K562 (cell line): ENCODE results near the gene SLC6A6. TPM values are rescaled to one million over a fixed set of nuclear protein-coding genes. Genes with fewer than 3 reads are reported as not detected.

ENCODE experiments used
- ATAC-seq: fragments of 200-7000 bp; cut with Tn5 transposase; 3 replicates; pipeline ENCODE4 v1.9.1; 2020; ENCODE audit warnings: moderate library complexity
- Bru-seq: library from RNA; stranded (reverse); fragments of 400-500 nt; gene quantifications from one replicate; lab custom pipeline; 2021; lab: Mats Ljungman, UMichigan
- BruChase-seq, 2 experiments: library from RNA; stranded (reverse); fragments of 400-500 nt; gene quantifications; one replicate each; lab custom pipeline; 2021; lab: Mats Ljungman, UMichigan
- BruUV-seq: library from RNA; stranded (reverse); fragments of 400-500 nt; replicated peaks from 2 replicates; lab custom pipeline; 2021; lab: Mats Ljungman, UMichigan
- CTCF ChIA-PET: fragments of 300-600 bp; formaldehyde crosslinking; extraction: SDS; loops from one replicate; lab custom pipeline; 2021; ENCODE audit warnings: low intra/inter-chr PET ratio; lab: Yijun Ruan, JAX
- POLR2A ChIA-PET: fragments of 300-600, 350-650 bp; sonication (Branson Sonifier 250); formaldehyde crosslinking; extraction: SDS; loops from one replicate; lab custom pipeline; 2021; ENCODE audit warnings: antibody characterized with exemption, inconsistent platforms; lab: Yijun Ruan, JAX
- DNase-seq, 4 experiments: peaks; one replicate each; pipeline versions ENCODE4 v3.0.0 to v3.0.0-alpha.2; 2011 to 2018; ENCODE audit warnings: low spot score in 3 of 4, mixed read lengths in 3 of 4; ENCODE audit errors: extremely low read depth in 1 of 4
- FAIRE-seq: peaks from 2 replicates; lab custom pipeline; 2011; peaks lifted over from hg19 to GRCh38; lab: Jason Lieb, UNC
- H2AFZ ChIP-seq: 2 replicates; pipeline ENCODE4 v1.6.0; 2011; ENCODE audit warnings: low read depth, low read length, control low read depth, inconsistent platforms
- H3K27ac ChIP-seq: fragments of 200-600 bp; 3 replicates; pipeline ENCODE4 v1.8.0; 2011; ENCODE audit warnings: low read depth, mild to moderate bottlenecking, control low read depth, inconsistent platforms, low read length, moderate library complexity, mixed read lengths; ENCODE audit errors: extremely low read depth
- H3K27me3 ChIP-seq, 2 experiments: fragments of 300-600 bp in 1 of 2; 2 replicates in 1 of 2; 3 replicates in 1 of 2; pipeline versions ENCODE4 v1.6.0 to v1.8.0; 2011; ENCODE audit warnings: inconsistent platforms in 2 of 2, low read length in 2 of 2, mild to moderate bottlenecking in 1 of 2, mixed read lengths in 1 of 2, moderate library complexity in 1 of 2; ENCODE audit not compliant: control insufficient read depth in 2 of 2, insufficient read depth in 2 of 2
- H3K36me3 ChIP-seq: fragments of 300-600 bp; 3 replicates; pipeline ENCODE4 v1.8.0; 2011; ENCODE audit warnings: mild to moderate bottlenecking, low read length, inconsistent platforms; ENCODE audit not compliant: control insufficient read depth, insufficient read depth
- H3K4me1 ChIP-seq, 2 experiments: fragments of 200-600 bp in 1 of 2; replicated peaks in 1 of 2; 2 replicates in 1 of 2; 3 replicates in 1 of 2; pipeline versions ENCODE4 v1.5.1 to v1.8.0; 2011; ENCODE audit warnings: inconsistent platforms in 2 of 2, low read length in 2 of 2, mild to moderate bottlenecking in 1 of 2, mixed read lengths in 1 of 2, moderate library complexity in 1 of 2; ENCODE audit not compliant: control insufficient read depth in 2 of 2, insufficient read depth in 2 of 2
- H3K4me2 ChIP-seq: 2 replicates; pipeline ENCODE4 v1.6.1; 2011; ENCODE audit warnings: low read length, control low read depth, inconsistent platforms, mixed read lengths; ENCODE audit not compliant: insufficient read depth
- H3K4me3 ChIP-seq: fragments of 200-600 bp; sonication (generic), shearing (Covaris generic); 2 replicates; pipeline ENCODE4 v1.5.1; 2016; ENCODE audit warnings: control low read depth, inconsistent platforms
- H3K79me2 ChIP-seq: fragments of 200-600 bp; 3 replicates; pipeline ENCODE4 v1.8.0; 2011; ENCODE audit warnings: low read length, inconsistent platforms; ENCODE audit not compliant: control insufficient read depth, insufficient read depth
- H3K9ac ChIP-seq, 2 experiments: 2 replicates each; pipeline versions ENCODE4 v1.6.0 to v1.6.1; 2011; ENCODE audit warnings: low read depth in 2 of 2, low read length in 2 of 2, control low read depth in 1 of 2, inconsistent platforms in 1 of 2, mild to moderate bottlenecking in 1 of 2, mixed read lengths in 1 of 2; ENCODE audit not compliant: insufficient read depth in 1 of 2
- H3K9me1 ChIP-seq: one replicate; pipeline ENCODE4 v1.6.0; 2011; ENCODE audit warnings: inconsistent platforms, mild to moderate bottlenecking, low read length, moderate library complexity; ENCODE audit not compliant: control insufficient read depth, insufficient read depth
- H3K9me3 ChIP-seq: replicated peaks from 2 replicates; pipeline ENCODE4 v1.5.1; 2011; ENCODE audit warnings: low read depth, low read length, inconsistent platforms; ENCODE audit not compliant: control insufficient read depth, insufficient read depth
- H4K20me1 ChIP-seq: replicated peaks from 2 replicates; pipeline ENCODE4 v1.6.1; 2011; ENCODE audit warnings: low read length, inconsistent platforms, mixed read lengths; ENCODE audit not compliant: control insufficient read depth, insufficient read depth
- BMI1 ChIP-seq: fragments of 150-350 bp; IDR thresholded peaks from 2 replicates; pipeline ENCODE4 v1.6.1; 2014; ENCODE audit warnings: low read length
- ETS1 ChIP-seq: conservative IDR thresholded peaks from 2 replicates; pipeline ENCODE4 v1.6.1; 2011; ENCODE audit warnings: low read depth, mild to moderate bottlenecking, low read length; ENCODE audit not compliant: control insufficient read depth
- JUND ChIP-seq, 2 experiments: IDR thresholded peaks; 2 replicates in 1 of 2; 3 replicates in 1 of 2; pipeline ENCODE4 v1.6.1; 2011; ENCODE audit warnings: borderline replicate concordance in 2 of 2, low read depth in 2 of 2, low read length in 2 of 2, improper control_type of control experiment in 1 of 2, missing biosample characterization in 1 of 2, missing genetic modification characterization in 1 of 2, missing genetic modification reagents in 1 of 2
- KLF6 ChIP-seq: fragments of 250-450 bp; sonication (Bioruptor Pico); IDR thresholded peaks from 2 replicates; pipeline ENCODE4 v1.4.0; 2020; ENCODE audit warnings: mild to moderate bottlenecking, moderate library complexity, borderline replicate concordance
- MYC ChIP-seq, 2 experiments: fragments of 250-450 bp in 1 of 2; sonication (Bioruptor Pico) in 1 of 2; IDR thresholded peaks; 2 replicates each; pipeline versions ENCODE4 v1.5.1 to v1.6.1; 2012 to 2021; ENCODE audit warnings: low read depth in 2 of 2, borderline replicate concordance in 1 of 2, improper control_type of control experiment in 1 of 2, low read length in 1 of 2, mild to moderate bottlenecking in 1 of 2, moderate library complexity in 1 of 2
- NONO ChIP-seq, 2 experiments: fragments of 200-400 bp in 1 of 2; fragments of 450-650 bp in 1 of 2; formaldehyde crosslinking in 1 of 2; IDR thresholded peaks; 2 replicates each; pipeline ENCODE4 v1.6.1; 2017; ENCODE audit warnings: low read depth in 2 of 2, mild to moderate bottlenecking in 2 of 2, moderate library complexity in 2 of 2, low read length in 1 of 2
- POLR2AphosphoS5 ChIP-seq: IDR thresholded peaks from 2 replicates; pipeline ENCODE4 v1.6.1; 2011; ENCODE audit warnings: mild to moderate bottlenecking, low read depth, low read length, moderate library complexity; ENCODE audit not compliant: control insufficient read depth, insufficient read depth
- RAD21 ChIP-seq, 2 experiments: fragments of 250-450 bp in 1 of 2; fragments of 450-650 bp in 1 of 2; sonication (Bioruptor Pico) in 1 of 2; formaldehyde crosslinking in 1 of 2; IDR thresholded peaks in 1 of 2; conservative IDR thresholded peaks in 1 of 2; 2 replicates each; pipeline versions ENCODE4 v1.4.0 to v1.8.0; 2020 to 2022; ENCODE audit warnings: mild to moderate bottlenecking in 2 of 2, moderate library complexity in 1 of 2
- SAFB2 ChIP-seq: fragments of 200-400 bp; formaldehyde crosslinking; IDR thresholded peaks from 2 replicates; pipeline ENCODE4 v1.6.1; 2018; ENCODE audit warnings: borderline replicate concordance, low read length, low read depth, moderate library complexity; ENCODE audit not compliant: severe bottlenecking
- SRSF3 ChIP-seq: fragments of 200-400 bp; formaldehyde crosslinking; IDR thresholded peaks from 2 replicates; pipeline ENCODE4 v1.6.1; 2016; ENCODE audit warnings: mild to moderate bottlenecking, low read length, moderate library complexity; ENCODE audit not compliant: insufficient read depth
- THRAP3 ChIP-seq: fragments of 450-650 bp; IDR thresholded peaks from 2 replicates; pipeline ENCODE4 v1.6.1; 2016; ENCODE audit warnings: mild to moderate bottlenecking, inconsistent platforms, borderline replicate concordance
- ZNF3 ChIP-seq: fragments of 250-450 bp; sonication (Bioruptor Pico); IDR thresholded peaks from 2 replicates; pipeline ENCODE4 v1.5.0; 2021; ENCODE audit warnings: mild to moderate bottlenecking, moderate library complexity
- WGBS: fragments of 100-300 bp; shearing (Covaris generic); methylation state at CpG from one replicate; pipeline ENCODE4 v1.1.6; 2016; ENCODE audit warnings: low coverage, mixed read lengths; ENCODE audit not compliant: insufficient coverage; ENCODE audit errors: missing lambda C conversion rate; 5-methylcytosine and 5-hydroxymethylcytosine counted together
- in situ Hi-C: fragments of 300-500 bp; cut with MboI; formaldehyde crosslinking; loops from 4 replicates; pipeline ENCODE4 v1.15.0; 2018; ENCODE audit warnings: inconsistent platforms, mixed read lengths
- intact Hi-C: fragments of 100-400 bp; cut with micrococcal nuclease; formaldehyde crosslinking; loops from 2 replicates; pipeline ENCODE4 v1.14.2; 2022
- long read RNA-seq, 3 experiments: library from polyadenylated mRNA in 2 of 3; library from RNA in 1 of 3; unstranded in 2 of 3; stranded (forward) in 1 of 3; transcript quantifications; one replicate each; pipeline ENCODE4 v2.0.0, GENCODE V29; 2019 to 2022
- polyA minus RNA-seq, 3 experiments: library from RNA; depleted of rRNA, polyadenylated mRNA; stranded (reverse); fragments of >200 nt; gene quantifications; 2 replicates each; pipeline ENCODE4 v1.2.3, GENCODE V29; 2011
- polyA plus RNA-seq, 8 experiments: library from polyadenylated mRNA; depleted of rRNA in 4 of 8; stranded (reverse) in 5 of 8; unstranded in 3 of 8; fragments of >200 nt; fragmentation: Nextera tagmentation in 2 of 8; fragmentation: Illumina TruSeq in 1 of 8; extraction: Ambion mirVana in 2 of 8; extraction: Trizol in 1 of 8; gene quantifications; 2 replicates each; pipeline versions ENCODE4 v1.2.1 to v1.2.3, GENCODE V29; 2011 to 2014; ENCODE audit warnings: inconsistent platforms in 1 of 8, missing spikeins in 1 of 8
- total RNA-seq, 7 experiments: library from RNA; depleted of rRNA in 6 of 7; stranded (reverse); fragments of >200 nt in 6 of 7; fragmentation: Illumina TruSeq in 2 of 7; extraction: Trizol in 2 of 7; gene quantifications; 2 replicates each; pipeline versions ENCODE4 v1.2.1 to v1.2.3, GENCODE V29; 2011 to 2021; ENCODE audit warnings: low replicate concordance in 1 of 7

Gene SLC6A6
- 361 and 756 TPM in 2 replicates for total RNA-seq (2011; cell fraction: chromatin; rRNA removed; ENCODE audit: low replicate concordance)
- total RNA-seq (2011; cell fraction: nucleolus; rRNA removed), result 315 and 326 TPM in 2 replicates
- total RNA-seq (2011; cell fraction: nucleoplasm; rRNA removed), result 358 and 388 TPM in 2 replicates
- total RNA-seq (2014; rRNA removed) (106 and 223 TPM in 2 replicates), total RNA-seq (2014; rRNA removed; fragmentation: Illumina TruSeq; extraction: Trizol) (79.6 and 90.2 TPM in 2 replicates), total RNA-seq (2015; rRNA removed; fragmentation: Illumina TruSeq; extraction: Trizol) (91.9 and 93.2 TPM in 2 replicates), total RNA-seq (2021) (194 and 203 TPM in 2 replicates), polyA plus RNA-seq (2011; rRNA removed) (71.4 and 100 TPM in 2 replicates), polyA plus RNA-seq (2014; fragmentation: Illumina TruSeq; extraction: Trizol) (121 and 139 TPM in 2 replicates), polyA plus RNA-seq (2014; fragmentation: Nextera tagmentation; extraction: Ambion mirVana) (10 to 100 TPM; 12.3 to 14.8 TPM), polyA plus RNA-seq (2014; rRNA removed) (111 and 129 TPM in 2 replicates), polyA minus RNA-seq (2011; rRNA and poly(A)+ RNA removed) (75.5 and 106 TPM in 2 replicates), Bru-seq, nascent RNA (percentile 97 among the genes with signal in this experiment), BruChase-seq, experiment 1, labeled RNA remaining after a 2-hour chase (percentile 85 among the genes with signal in this experiment), BruChase-seq, experiment 2, labeled RNA remaining after a 6-hour chase (percentile 86 among the genes with signal in this experiment)
- 56.5 and 73.9 TPM in 2 replicates for polyA plus RNA-seq (2011; cell fraction: cytosol; rRNA removed)
- 434 and 457 TPM in 2 replicates for polyA plus RNA-seq (2011; cell fraction: nucleus; rRNA removed)
- 52.3 and 64.9 TPM in 2 replicates for polyA plus RNA-seq (2012)
- 40.8 and 83.0 TPM in 2 replicates for polyA minus RNA-seq (2011; cell fraction: cytosol; rRNA and poly(A)+ RNA removed)
- polyA minus RNA-seq (2011; cell fraction: nucleus; rRNA and poly(A)+ RNA removed), result 138 and 192 TPM in 2 replicates
- long read RNA-seq, experiment 1, full-length matches to known transcripts, result 39 of 259 reads
- long read RNA-seq, experiment 1, partial matches to known transcripts, result 54 of 259 reads
- long read RNA-seq, experiment 1, other reads (novel, unspliced or antisense), result 166 of 259 reads
- long read RNA-seq, experiment 2, transcript SLC6A6-208 (5 exons, 1,252 nt), result major isoform, 6 of 62 reads
- long read RNA-seq, experiment 2, partial matches to known transcripts, result 3 of 62 reads
- long read RNA-seq, experiment 2, other reads (novel, unspliced or antisense), result 50 of 62 reads
- long read RNA-seq, experiment 3, full-length matches to known transcripts, result 17 of 32 reads
- long read RNA-seq, experiment 3, partial matches to known transcripts, result 1 of 32 reads
- long read RNA-seq, experiment 3, other reads (novel, unspliced or antisense), result 14 of 32 reads

GRCh38 chr3:14402304-14402811 lies at the start of gene SLC6A6:
Gene SLC6A6 (plus strand): TSS chr3:14402606. CDS start chr3:14443635, 41,029 bp downstream.
- WGBS, result 0% methylated on average over 36 of the region's 59 CpGs
- CTCF ChIA-PET, result interaction anchor here (0.8 kb wide), 1 partner anchor 60 kb away, joined by 5 read pairs; no protein-coding TSS in a partner anchor
- Histone ChIP-seq H3K79me2 (peaks cover 50% of the 10 kb centered on the region), H2AFZ (peak within 1 kb of the TSS; percentile 95), H3K4me2 (peak within 1 kb of the TSS; percentile 100), H3K36me3 (peaks cover 39% of the 10 kb centered on the region), H3K27me3 (no peaks in the 10 kb centered on the region), H3K9me1 (no peaks in the 10 kb centered on the region), H3K4me3 (peak within 1 kb of the TSS; percentile 92), H4K20me1 (0 out of 2 replicates have a peak, but pooled peaks cover 4% of the 10 kb centered on the region), H3K9ac (peak within 1 kb of the TSS; percentile 95 to 96), H3K9me3 (no peaks in the 10 kb centered on the region), H3K27ac (peak within 1 kb of the TSS; percentile 91), H3K4me1 (peaks cover 20 to 59% of the 10 kb centered on the region in 2 experiments; a peak in 4 of 5 replicates)
- DNase-seq (peak; percentile 94 to 97 (median 97)), ATAC-seq (peak; percentile 80), FAIRE-seq (peak; percentile 66)
- POLR2A ChIA-PET, result interaction anchor here (0.5 to 5.2 kb wide), 10 partner anchors 11 to 174 kb away, joined by 3 to 33 read pairs (median 3); no protein-coding TSS in a partner anchor
- in situ Hi-C loops (no loop called here), intact Hi-C loops (loop anchor here (2.0 to 5.0 kb wide), 3 partner anchors 35 to 198 kb away; no protein-coding TSS in a partner anchor)
- no TSS peak for BruUV-seq
- TF ChIP-seq JUND (IDR thresholded peaks at IDR 0.05; ENCODE audit: borderline replicate concordance, low read depth, low read length) (peak; percentile 8; the same call in 1 of the 2 replicates), JUND (tag; IDR thresholded peaks at IDR 0.05; ENCODE audit: borderline replicate concordance, low read depth, low read length) (no peak; the same call in 2 of the 3 replicates), ETS1 (no peak; the same call in 1 of the 2 replicates), NONO (IDR thresholded peaks at IDR 0.05; ENCODE audit: low read depth in 2 of 2, low read length in 1 of 2) (no peak), RAD21 (CRISPR knock-in tag; conservative IDR thresholded peaks at IDR 0.05 in 1 of 2, IDR thresholded peaks at IDR 0.05 in 1 of 2) (peak; percentile 52 to 67), KLF6 (no peak), SRSF3 (no peak), POLR2AphosphoS5 (peak; percentile 81), BMI1 (no peak), MYC (IDR thresholded peaks at IDR 0.05; ENCODE audit: low read depth, low read length) (peak; percentile 91), MYC (CRISPR knock-in tag; IDR thresholded peaks at IDR 0.05; ENCODE audit: borderline replicate concordance, low read depth) (peak; percentile 17; the same call in 1 of the 2 replicates), SAFB2 (no peak), ZNF3 (CRISPR knock-in tag) (no peak), THRAP3 (no peak)
